NB4 (cell line): ENCODE data around the gene KIF9.
"Not testable (repeated sequence)": the region's sequence is repeated elsewhere in the genome, so short reads cannot be mapped to it uniquely, and the experiment has no call there.

Experiments used
- DNase-seq: peaks from one replicate; pipeline ENCODE4 v3.0.0; 2010; ENCODE audit warnings: low read depth
- H3K4me3 ChIP-seq: one replicate; pipeline ENCODE4 v1.5.1; 2011; ENCODE audit warnings: mild to moderate bottlenecking, low read depth, low read length, moderate library complexity
- MYC ChIP-seq: IDR thresholded peaks from 2 replicates; pipeline ENCODE4 v1.6.1; 2011; ENCODE audit warnings: low read depth, low read length
- POLR2A ChIP-seq: IDR thresholded peaks from 2 replicates; pipeline ENCODE4 v1.6.1; 2011; ENCODE audit warnings: mild to moderate bottlenecking; ENCODE audit not compliant: insufficient read length; ENCODE audit errors: extremely low read depth
- TF ChIP-seq, protein P1 (sequence below): IDR thresholded peaks from one replicate; pipeline ENCODE4 v1.5.1; 2012; ENCODE audit warnings: low read depth, low read length
- TF ChIP-seq, protein P2 (sequence below): IDR thresholded peaks from 2 replicates; pipeline ENCODE4 v1.6.1; 2011; ENCODE audit warnings: low read depth, low read length

KIF9 gene

DNA sequence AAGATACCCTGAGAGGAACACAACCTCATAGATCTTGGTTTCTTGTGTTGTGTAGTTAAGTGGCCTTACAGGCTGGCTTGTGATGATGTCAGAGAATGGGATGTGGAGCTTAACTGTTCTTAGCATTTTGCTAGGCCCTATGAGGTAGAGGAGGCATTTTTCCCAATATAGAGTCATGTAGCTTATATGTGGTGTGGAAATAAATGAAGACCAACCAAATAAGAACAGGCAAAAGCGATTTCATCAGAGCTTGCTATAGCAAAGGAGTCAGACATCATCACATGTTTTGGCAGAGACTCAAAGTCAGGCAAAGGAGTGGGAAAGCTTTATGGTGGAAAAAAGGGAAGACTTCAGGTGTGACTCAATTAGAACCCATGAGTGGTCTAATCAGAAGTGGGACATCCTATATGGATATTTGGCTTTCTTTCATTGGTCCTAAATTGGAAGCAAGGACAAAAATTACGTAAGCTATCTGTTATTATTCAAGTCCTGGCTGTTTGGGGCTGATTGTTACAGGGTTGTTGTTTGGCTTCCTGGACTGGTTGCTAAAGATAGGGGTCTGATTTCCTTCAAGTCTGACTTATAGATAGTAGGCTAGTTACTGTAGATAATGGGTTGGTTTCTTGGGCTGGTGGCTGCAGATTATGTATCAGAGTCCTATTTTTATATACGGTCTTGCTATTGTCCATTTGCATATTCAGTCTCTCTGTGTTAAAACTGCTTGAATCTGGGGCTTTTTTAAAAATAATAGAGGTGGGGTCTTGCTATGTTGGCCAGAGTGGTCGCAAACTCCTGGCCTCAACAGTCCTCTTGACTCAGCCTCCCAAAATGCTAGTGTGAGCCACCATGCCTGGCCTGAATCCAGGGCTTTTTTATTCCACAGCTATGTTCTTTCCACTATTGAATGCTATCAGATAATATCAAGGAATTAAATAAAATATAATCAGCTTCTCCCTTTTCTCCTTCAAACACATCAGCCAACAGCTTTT lies 88.4 kb downstream of the KIF9 start:
- TF ChIP-seq, protein P1, sequence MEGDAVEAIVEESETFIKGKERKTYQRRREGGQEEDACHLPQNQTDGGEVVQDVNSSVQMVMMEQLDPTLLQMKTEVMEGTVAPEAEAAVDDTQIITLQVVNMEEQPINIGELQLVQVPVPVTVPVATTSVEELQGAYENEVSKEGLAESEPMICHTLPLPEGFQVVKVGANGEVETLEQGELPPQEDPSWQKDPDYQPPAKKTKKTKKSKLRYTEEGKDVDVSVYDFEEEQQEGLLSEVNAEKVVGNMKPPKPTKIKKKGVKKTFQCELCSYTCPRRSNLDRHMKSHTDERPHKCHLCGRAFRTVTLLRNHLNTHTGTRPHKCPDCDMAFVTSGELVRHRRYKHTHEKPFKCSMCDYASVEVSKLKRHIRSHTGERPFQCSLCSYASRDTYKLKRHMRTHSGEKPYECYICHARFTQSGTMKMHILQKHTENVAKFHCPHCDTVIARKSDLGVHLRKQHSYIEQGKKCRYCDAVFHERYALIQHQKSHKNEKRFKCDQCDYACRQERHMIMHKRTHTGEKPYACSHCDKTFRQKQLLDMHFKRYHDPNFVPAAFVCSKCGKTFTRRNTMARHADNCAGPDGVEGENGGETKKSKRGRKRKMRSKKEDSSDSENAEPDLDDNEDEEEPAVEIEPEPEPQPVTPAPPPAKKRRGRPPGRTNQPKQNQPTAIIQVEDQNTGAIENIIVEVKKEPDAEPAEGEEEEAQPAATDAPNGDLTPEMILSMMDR = no peak
- no peak for TF ChIP-seq POLR2A
- TF ChIP-seq MYC = no peak
- TF ChIP-seq, protein P2, sequence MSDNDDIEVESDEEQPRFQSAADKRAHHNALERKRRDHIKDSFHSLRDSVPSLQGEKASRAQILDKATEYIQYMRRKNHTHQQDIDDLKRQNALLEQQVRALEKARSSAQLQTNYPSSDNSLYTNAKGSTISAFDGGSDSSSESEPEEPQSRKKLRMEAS = no peak
- DNase-seq = no peak
- no peak overlapping the region for H3K4me3 ChIP-seq

DNA sequence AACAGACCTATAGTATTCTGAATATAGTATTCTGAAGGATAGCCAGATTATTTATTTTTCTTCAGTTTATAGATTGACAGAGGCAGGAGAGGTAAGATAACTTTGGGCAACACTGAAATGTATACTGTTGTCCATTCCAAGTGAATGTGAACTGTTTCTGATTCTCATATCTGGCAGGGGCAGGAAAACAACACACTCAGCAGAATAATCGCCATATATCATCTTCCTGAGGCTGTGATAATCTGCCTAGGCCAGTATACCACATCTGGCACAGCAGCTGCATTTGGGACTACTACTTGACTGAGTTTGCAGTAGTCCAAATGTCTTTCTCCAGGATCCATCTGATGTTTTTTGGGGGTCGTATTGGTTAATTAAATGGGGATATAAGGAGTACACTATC lies 96.3 kb downstream of the KIF9 start:
- DNase-seq = no peak
- TF ChIP-seq, protein P1 = no peak
- TF ChIP-seq, protein P2 = no peak
- TF ChIP-seq POLR2A (no peak), MYC (no peak)
- no peak overlapping the region for H3K4me3 ChIP-seq

DNA sequence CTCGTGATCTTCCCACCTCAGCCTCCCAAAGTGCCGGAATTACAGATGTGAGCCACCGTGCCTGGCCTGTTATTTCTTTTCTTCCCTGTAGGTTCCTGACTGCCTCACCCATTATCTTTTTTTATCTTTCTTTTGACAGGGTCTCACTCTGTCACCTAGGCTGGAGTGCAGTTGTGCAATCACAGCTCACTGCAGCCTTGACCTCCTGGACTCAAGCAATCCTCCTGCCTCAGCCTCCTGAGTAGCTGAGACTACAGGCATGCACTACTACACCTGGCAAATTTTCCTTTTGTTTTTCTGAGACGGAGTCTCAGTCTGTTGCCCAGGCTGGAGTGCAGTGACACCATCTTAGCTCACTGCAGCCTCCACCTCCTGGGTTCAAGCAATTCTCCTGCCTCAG lies 100.9 kb downstream of the KIF9 start:
- not testable (repeated sequence) for DNase-seq

DNA sequence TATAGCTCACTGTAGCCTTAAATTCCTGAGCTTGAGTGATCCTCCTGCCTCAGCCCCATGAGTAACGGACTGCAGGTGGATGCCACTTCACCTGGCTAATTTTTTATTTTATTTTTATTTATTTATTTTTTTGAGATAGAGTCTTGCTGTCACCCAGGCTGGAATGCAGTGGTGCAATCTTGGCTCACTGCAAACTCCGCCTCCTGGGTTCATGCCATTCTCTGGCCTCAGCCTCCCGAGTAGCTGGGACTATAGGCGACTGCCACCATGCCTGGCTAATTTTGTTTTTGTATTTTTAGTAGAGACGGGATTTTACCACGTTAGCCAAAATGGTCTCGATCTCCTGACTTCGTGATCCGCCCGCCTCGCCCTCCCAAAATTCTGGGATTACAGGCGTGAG lies 102.6 kb downstream of the KIF9 start:
- DNase-seq, H3K4me3 ChIP-seq: not testable (repeated sequence)

More for the DNA sequence above, 100.9 kb downstream of the KIF9 start:
- H3K4me3 ChIP-seq = not testable (repeated sequence)
